Esophagus muscularis mucosa (tissue), 4 donors: Measurements from ENCODE around the gene TRIM37.

Experiments used
- CTCF ChIP-seq, 3 experiments: fragments of 200-600 bp in 2 of 3; fragments of 450-650 bp in 1 of 3; sonication (generic) in 2 of 3; IDR thresholded peaks; one replicate each; pipeline ENCODE4 v1.5.1; 2017 to 2019; ENCODE audit warnings: antibody characterized with exemption in 3 of 3, mild to moderate bottlenecking in 2 of 3, moderate library complexity in 1 of 3
- EP300 ChIP-seq: sonication (generic); formaldehyde crosslinking; IDR thresholded peaks from one replicate; pipeline ENCODE4 v1.6.1; 2017; ENCODE audit warnings: antibody characterized with exemption
- POLR2A ChIP-seq: fragments of 450-650 bp; IDR thresholded peaks from one replicate; pipeline ENCODE4 v1.6.1; 2017; ENCODE audit warnings: antibody characterized with exemption, moderate library complexity, mild to moderate bottlenecking, low read depth

DNA sequence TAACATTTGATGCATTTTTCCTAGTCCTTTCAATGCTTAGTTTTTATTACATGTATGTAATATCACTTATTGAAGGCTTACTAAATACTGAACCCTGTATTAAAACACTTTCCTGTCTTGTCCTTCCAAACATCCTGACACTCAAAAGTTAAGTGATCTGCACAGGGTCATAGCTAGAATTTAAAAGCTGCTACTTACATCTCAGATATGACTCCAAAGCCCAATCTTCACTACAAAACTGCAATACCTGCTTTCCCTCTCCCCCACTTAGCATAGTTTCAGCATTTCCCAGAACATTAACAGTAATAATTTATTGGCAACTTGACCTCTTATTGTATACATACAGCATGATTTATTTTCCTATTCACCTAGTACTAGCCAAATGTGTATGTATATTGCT is 4.3 kb upstream of the TRIM37 start:
- TF ChIP-seq CTCF (IDR thresholded peaks at IDR 0.05): no peak
- no peak for TF ChIP-seq EP300
- no peak for TF ChIP-seq POLR2A
